UCSD-AML1 (cell line): ENCODE results near the gene MINPP1.
"Not testable (repeated sequence)": the region's sequence is repeated elsewhere in the genome, so short reads cannot be mapped to it uniquely, and the experiment has no call there.

ENCODE experiments used
- DNase-seq: peaks from one replicate; lab custom pipeline; 2025; ENCODE audit not compliant: unreplicated experiment; lab: John Stamatoyannopoulos, UW

The MINPP1 gene

GRCh38 chr10:87562750-87563149 is 58.1 kb downstream of the MINPP1 start:
- no peak for DNase-seq

GRCh38 chr10:87565010-87565409 is 60.3 kb downstream of the MINPP1 start:
- no peak for DNase-seq

DNA sequence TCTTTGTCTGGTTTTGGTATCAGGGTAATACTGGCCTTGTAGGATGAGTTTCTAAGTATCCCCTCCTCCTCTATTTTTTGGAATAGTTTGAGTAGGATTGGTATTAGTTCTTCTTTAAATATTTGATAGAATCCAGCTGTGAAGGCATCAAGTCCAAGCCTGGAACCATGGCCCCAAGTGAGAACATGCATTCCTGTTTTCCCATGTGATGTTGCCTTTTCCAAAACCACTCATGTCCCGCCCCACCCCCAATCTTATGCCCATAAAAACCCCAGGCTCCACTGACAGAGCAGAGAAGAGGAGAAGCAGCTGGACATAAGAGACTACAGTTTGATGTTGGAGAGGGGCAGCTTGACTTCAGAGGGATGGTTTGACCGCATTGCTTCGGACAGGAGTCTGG is 71.2 kb downstream of the MINPP1 start:
- no peak for DNase-seq

GRCh38 chr10:87578160-87578841 is 73.6 kb downstream of the MINPP1 start:
- DNase-seq = no peak

DNA sequence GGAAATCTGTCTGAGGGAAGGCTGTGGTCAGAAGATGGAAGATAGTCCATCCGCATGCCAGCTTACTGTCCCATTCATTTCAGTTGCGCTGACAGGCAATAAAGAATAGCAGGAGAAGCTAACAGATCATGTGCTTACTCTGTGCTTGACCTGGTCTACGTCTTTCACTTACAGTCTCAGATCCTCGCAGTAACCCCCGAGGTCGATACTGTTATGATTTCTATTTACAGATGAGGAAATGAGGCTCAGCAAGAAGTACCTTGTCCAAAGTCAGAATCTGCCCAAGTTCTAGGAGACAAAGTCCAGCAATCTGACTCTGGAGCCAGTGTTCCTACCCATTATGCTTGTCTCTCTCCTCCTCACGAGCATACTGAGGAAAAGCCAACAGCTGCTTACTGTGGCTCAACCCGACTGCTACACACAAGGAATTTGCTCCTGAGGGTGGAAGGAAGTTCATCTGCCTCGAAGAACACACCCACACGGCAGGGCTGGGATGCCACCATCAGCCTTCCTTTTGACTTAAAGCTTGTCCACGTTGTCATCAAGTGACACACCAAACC is 74.2 kb downstream of the MINPP1 start:
- no peak for DNase-seq

- no peak for DNase-seq
These were observed 74.9 kb downstream of the MINPP1 start for GRCh38 chr10:87579563-87579962.

DNA sequence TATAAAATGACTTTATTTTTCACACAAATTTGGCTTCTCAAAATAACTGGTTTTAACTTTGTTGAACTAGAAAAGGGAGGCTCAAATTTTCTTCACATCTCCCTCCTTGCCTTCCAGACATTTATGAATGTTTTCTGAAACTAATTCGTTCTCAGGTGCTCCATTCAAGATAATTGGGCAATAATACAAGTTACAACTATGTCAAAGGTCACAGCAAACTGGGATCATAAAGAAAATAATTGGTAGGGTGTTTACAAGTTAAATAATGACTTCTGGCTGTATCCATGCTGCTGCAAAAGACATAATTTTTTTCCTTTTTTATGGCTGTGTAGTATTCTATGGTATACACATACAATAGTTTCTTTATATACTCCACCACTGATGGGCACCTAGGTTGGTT is 75.3 kb downstream of the MINPP1 start:
- DNase-seq = no peak

DNA sequence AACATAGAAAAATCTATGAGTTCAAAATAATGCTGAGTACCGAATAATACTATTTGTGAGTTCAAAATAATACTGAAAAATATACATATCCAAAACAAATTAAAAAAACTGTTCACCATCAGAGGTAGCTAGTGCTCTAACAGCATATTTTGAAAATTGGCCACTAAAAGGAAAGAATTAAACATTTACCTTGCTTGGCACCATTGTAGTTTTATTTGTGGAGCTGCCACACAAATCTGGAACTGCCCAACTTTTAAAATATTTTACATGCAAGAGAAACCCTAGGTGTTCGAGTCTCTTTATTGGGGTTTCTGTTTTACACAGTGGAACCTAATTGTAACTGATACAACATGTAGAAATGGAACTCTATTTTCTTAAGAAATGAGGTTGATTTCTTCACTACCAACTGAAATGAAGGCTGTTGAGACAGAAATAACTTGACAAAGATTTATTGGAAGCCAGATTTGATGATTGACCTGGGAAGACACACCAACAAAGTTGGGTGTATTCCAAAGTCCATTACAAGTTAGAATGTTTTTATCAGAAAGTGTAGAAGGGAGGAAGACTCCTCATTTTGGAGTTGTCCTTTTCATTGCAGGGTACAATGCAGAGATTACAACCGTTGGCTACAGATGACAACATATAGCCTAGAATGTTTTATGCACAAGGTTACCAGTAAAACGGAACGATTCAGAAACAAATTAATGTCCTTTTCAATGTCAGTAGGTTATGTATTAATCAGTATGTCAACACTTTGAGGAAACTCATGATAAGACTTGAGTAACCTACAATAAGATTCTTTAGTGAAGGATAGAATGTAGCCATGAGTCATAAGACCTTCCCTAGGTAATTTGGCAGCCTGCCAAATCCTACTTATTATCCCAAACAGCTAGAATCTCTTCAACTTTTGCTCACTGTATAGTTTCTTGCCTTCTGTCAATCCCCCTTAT is 81.1 kb downstream of the MINPP1 start:
- DNase-seq = no peak

- DNase-seq = no peak
These were observed 85.0 kb downstream of the MINPP1 start for GRCh38 chr10:87589645-87590051.

DNA sequence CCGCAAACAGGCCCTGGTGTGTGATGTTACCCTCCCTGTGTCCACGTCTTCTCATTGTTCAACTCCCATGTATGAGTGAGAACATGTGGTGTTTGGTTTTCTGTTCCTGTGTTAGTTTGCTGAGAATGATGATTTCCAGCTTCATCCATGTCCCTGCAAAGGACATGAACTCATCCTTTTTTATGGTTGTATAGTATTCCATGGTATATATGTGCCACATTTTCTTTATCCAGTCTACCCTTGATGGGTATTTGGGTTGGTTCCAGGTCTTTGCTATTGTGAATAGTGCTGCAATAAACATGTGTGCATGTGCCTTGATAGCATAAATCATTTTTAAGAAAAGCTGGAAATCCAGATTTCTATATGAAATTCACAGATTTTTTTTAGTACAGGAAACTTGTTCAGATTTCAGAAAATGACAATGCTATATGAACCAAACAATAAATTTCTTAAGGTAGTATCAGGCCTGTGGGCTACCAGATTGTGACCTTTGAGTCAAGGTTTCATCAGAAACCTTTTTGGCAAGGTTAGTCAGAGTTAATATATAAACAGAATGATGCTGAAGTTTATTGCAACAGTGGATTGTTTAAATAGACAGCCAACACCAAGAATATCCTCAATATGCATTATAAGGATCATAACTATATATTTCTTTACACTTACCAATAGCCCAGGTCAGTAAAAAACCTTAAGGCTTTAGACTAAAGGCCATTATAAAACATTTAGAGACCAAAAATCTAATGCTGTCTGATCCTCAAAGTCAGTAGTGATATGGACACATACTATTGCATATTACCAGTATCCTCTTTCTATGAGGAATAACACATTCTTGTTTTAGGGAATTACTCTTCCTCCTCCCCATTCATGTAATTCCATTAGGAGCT is 86.3 kb downstream of the MINPP1 start:
- DNase-seq = no peak

DNA sequence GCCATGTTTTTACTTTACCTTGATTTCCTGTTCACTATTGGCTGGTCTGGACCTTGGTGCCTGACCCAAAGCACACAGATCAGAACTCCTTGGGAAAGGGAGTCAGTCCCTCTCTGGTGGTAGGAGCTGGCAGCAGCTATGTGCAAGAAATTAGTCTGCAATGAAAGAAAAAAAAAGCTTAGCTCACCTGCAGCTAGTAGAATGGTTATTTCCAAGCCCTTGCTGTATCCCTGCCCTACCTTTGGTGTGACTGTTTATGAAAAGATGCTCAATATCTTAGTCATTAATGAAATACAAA is 86.8 kb downstream of the MINPP1 start:
- no peak for DNase-seq

DNA sequence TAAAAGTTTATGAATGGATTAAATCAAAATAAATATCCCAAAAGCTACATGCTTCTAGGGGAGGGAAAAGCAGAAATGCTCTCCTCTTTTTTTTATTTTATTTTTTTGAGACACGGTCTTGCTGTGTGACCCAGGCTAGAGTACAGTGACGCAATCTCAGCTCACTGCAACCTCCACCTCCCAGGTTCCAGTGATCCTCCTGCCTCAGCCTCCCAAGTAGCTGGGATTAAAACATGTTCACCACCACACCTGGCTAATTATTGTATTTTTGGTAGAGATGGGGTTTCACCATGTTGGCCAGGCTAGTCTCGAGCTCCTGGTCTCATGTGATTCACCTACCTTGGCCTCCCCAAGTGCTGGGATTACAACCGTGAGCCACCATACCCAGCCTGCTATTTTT is 88.2 kb downstream of the MINPP1 start:
- DNase-seq = not testable (repeated sequence)

- DNase-seq = no peak
These were observed 89.0 kb downstream of the MINPP1 start for GRCh38 chr10:87593702-87594101.

- DNase-seq = no peak
These were observed 89.5 kb downstream of the MINPP1 start for GRCh38 chr10:87594181-87594580.

- no peak for DNase-seq
These were observed 90.2 kb downstream of the MINPP1 start for GRCh38 chr10:87594864-87595263.

GRCh38 chr10:87596351-87596750 is 91.7 kb downstream of the MINPP1 start:
- DNase-seq = no peak

DNA sequence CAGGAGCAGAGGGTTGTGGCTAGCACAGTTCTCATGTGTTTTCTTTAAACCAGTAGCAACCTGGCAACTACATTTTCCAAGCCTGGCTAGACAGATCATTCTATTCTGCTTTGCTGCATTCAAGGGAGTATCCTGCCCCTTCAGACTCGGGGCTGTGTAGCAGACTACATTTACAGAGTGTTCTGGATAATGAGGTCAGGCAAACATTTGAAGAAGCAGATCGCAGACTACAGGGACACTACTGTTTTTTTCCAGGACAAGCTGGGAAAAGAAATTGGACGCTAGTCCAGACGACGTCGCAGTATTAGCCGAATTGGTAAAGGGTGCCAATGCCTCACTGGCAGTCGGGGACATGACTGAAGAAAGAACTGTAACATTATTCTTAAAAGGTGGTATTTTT is 94.0 kb downstream of the MINPP1 start:
- no peak for DNase-seq

DNA sequence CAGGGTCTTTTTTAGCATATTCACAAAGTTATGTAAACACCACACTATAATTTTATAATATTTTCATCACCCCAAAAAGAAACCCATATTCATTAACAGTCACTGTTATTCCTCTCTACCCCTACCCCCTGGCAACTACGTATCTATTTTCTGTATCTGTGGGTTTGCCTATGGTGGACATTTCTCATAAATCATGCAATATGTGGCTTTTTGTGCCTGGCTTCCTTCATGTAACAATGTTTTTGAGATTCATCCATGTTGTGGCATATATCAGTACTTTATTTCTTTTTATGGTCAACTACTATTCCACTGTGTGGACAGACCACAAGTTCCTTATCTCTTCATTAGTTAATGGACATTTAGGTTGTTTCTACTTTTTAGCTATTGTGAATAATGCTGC is 95.9 kb downstream of the MINPP1 start:
- no peak for DNase-seq
